SH-SY5Y (cell line): Measurements from ENCODE around the gene NDUFS2.

Experiments
- GATA2 ChIP-seq: IDR thresholded peaks from 2 replicates; pipeline ENCODE4 v1.6.1; 2011; ENCODE audit warnings: mild to moderate bottlenecking, low read depth, low read length
- GATA3 ChIP-seq: IDR thresholded peaks from 2 replicates; pipeline ENCODE4 v1.6.1; 2011; ENCODE audit warnings: low read depth, mild to moderate bottlenecking, low read length, moderate library complexity

The NDUFS2 gene

DNA sequence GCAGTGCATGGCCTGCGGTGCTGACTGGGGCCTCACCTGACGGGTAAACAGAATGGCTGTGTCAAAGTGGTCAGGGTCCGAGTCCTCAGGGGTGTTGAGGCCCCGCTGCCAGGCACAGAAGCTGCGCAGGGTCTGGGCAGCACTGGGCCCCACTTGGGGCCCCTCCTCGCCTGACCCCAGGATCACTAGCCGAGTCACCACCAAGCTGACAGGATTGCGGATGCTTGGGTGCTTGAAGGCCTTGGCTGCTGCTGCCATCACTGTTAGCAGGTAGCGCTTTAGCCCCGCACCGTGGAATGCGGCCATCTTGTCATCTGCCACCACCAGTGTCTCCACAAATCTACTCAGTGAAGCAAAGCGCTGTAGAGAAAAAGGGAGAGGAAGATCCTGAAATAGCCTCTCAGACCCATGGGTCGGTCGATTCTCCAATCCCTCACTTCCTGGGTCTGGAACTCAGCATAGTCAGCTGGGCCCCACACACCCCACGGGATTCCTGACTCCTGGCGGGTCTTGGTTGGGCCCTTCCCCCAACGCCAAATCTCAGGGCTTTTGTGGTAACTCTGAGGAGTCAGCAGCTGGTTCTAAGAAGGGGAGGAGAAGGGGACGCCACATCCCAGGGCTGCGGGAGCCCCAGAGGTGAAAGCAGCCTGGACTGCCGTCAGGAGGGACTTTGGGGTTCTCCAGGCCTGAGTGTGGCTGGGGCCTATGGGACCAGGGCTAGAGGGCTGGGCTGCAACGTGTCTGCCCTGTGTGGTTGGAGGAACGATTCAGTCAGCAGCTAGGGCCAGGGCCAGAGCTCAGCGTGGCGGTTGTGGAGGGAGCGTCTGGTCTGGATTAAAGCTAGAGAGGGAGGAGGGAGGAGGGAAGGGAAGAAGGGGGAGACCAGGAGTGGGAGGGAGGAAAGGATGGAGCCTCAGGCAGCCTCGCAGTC, 5.4 kb upstream of the NDUFS2 start:
- TF ChIP-seq GATA2 (no peak), GATA3 (no peak)

DNA sequence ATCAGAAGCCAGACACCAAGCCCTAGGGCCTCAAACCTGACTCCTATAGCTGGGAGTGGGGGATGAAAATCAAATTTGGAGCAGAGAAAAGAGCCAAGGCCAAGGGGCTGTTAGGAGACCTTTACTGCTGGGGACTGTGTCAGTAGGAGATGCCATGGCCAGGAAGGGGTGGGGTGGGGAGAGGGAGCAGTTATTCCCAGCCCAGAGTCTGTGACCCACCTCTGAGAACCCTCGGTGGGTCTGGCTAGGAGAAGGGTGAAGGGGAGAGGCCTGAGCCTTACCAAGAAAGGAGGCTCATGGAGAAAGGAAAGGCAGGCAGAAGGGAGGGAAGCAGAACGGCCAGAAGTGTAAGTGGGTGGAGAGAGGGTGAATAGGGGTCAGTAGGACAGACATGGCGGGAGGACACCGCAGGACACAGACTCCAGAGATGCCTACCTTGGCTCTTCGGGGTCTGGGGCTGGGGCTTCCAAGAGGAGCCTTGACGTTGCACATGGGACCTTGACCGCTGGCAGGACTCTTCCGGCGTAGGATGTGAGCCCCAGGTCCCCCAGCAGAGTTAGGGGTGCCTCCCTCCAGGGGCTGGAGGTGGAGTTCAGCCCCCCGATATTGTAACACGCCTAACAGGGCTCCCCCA, 4.5 kb upstream of the NDUFS2 start:
- TF ChIP-seq GATA2 (no peak), GATA3 (no peak)

DNA sequence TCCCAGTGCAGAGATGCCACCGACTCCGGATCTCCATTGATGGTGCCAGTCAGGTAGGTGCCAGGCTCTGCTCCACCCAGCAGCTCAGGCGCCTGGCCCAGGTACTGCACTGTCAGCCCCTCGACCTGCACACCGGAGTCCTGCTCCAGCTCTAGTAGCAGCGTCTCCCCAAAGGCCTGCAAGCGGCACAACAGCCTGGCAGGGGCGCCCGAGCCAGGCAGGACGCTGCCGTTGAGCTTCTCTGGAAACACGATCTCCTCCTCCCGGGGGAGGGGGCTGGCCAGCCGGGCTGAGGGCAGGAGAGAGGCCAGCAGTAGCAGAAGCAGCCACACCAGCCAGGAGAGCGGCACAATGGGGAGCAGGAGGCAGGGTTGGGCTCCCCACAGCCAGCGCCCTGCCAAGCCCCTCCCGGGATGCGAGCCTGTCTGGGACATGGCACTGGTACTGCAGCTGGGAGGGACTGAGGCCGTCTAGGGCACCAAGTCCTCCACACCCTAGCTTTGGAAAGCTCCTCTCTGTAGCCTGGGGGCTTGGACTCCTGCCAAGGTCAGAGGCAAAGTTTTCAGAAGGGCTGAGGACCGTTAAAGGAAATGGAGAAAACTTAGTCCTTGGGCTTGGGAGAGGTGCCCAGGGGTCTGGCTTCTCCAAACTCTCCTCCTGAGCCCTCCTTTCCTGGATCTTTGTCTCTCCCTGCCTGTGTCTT, 3.8 kb upstream of the NDUFS2 start:
- TF ChIP-seq GATA3, result no peak
- no peak for TF ChIP-seq GATA2

DNA sequence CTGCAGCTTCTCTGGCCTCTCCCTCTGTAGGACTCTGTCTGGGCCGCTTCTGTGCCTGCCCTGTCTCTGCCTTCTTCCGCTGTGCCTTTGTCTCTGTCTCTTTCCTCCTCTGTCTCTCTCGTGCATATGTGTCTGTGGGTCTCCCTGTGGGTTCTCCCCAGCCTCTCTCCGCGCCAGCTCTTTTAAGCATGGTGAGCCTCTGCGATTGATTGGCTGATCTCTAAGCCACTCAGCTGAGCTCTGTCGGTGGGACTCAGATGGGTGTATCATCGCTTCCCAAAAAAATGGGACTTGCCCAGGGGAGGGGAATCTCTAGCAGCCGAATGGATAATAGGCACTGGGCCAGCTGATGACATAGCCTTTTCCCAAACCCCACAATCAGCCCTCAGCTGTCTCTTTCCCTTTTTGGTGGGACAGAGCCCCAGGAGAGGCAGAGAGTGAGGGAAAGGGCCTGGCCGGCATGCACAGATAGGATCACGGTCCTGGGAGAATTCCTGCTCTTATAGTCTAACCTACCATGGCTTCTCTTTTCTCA, 3.2 kb upstream of the NDUFS2 start, which contains the start of gene ADAMTS4:
ADAMTS4 (minus strand) TSS at position 158 of the 535 bp plus-strand sequence. CDS start 427 bp downstream, outside the sequence.
- TF ChIP-seq GATA3, result no peak
- no peak for TF ChIP-seq GATA2

- TF ChIP-seq GATA2 (no peak), GATA3 (no peak)
Measured at GRCh38 chr1:161199506-161200139, 2.5 kb upstream of the NDUFS2 start.

- TF ChIP-seq GATA2, result no peak
- no peak for TF ChIP-seq GATA3
Measured at GRCh38 chr1:161200421-161200991, 1.7 kb upstream of the NDUFS2 start.

- no peak for TF ChIP-seq GATA3
- TF ChIP-seq GATA2, result no peak
Measured at GRCh38 chr1:161200992-161201835, 953 bp upstream of the NDUFS2 start.

DNA sequence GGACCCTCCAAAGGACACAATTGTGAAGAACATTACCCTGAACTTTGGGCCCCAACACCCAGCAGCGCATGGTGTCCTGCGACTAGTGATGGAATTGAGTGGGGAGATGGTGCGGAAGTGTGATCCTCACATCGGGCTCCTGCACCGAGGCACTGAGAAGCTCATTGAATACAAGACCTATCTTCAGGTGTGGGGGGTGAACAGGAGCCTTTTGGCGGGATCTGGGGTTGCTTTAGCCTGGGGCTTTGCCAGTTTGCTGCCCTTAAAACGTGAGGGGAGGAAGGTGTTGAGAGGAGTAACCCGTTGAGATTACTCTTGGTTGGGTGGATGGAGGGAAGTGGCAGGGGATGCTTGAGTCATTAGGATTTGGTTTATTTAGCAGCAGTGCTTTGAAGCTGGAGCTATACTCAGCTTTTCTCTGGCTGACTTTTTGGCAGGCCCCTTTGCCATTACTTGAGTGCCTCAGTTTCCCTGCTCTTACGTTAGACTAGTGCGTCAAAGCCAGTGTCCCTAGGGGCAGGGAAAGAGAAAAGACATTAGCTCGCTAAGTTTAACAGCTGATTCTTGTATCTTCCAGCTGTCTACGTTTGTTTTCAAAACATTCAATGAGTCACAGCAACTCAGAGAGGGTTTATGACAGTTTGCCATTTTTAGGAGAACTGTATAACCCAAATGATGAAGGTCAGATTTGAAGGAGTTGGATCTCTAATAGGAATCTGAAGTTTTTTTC, 4.4 kb downstream of the NDUFS2 start:
- no peak for TF ChIP-seq GATA3
- TF ChIP-seq GATA2, result no peak

DNA sequence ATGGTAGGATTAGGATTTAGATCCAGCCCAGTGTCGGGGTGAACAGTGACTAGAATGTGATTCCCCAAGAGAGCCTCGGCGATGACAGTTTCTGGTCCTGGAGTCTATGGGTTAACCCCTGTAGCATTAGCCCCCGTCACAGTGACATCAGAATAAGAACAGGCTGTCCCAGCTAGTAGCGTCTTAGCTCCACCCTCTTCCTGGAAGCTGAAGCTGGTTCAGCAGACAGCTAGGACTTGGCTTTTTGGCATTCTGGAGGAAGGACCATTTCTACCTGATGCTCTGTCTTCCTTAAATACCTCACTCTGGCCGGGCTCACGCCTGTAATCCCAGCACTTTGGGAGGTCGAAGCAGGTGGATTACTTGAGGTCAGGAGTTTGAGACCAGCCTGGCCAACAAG, 5.0 kb downstream of the NDUFS2 start:
- TF ChIP-seq GATA3 (no peak), GATA2 (no peak)

DNA sequence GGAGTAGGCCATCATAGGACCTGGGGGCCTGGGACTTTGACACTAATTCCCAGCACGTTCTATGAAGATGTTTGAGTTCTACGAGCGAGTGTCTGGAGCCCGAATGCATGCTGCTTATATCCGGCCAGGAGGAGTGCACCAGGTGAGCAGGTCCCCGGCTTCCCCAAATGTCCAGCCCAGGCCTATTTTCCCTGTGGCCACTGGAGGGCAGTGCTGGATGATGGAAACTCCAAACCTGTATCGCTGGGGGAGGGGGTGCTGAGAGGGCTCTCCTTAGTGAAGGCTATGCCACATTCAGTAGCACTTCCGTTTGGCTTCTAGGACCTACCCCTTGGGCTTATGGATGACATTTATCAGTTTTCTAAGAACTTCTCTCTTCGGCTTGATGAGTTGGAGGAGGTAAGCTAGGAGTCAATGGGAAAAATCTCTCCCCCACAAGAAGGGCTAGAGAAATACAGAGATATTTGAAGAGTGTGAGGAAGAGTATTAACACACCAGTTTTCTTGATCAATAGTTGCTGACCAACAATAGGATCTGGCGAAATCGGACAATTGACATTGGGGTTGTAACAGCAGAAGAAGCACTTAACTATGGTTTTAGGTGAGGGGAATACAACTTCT, 7.7 kb downstream of the NDUFS2 start:
- TF ChIP-seq GATA2, result no peak
- no peak for TF ChIP-seq GATA3

- TF ChIP-seq GATA2 (no peak), GATA3 (no peak)
Measured at GRCh38 chr1:161214369-161214768, 12.2 kb downstream of the NDUFS2 start.
